ENCODE data around the gene EXOC3. TPM values are rescaled to one million over a fixed set of nuclear protein-coding genes. Genes with fewer than 3 reads are reported as not detected.
"Not testable (repeated sequence)": the region's sequence is repeated elsewhere in the genome, so short reads cannot be mapped to it uniquely, and the experiment has no call there.

The EXOC3 gene
- total RNA-seq, 2 experiments from 2014 or later, result 41.6 to 44.4 TPM

GRCh38 chr5:491119-491855 lies 48.3 kb downstream of the EXOC3 start:
- ChIA-PET POLR2A (no interaction called here), CTCF (no interaction called here)

DNA sequence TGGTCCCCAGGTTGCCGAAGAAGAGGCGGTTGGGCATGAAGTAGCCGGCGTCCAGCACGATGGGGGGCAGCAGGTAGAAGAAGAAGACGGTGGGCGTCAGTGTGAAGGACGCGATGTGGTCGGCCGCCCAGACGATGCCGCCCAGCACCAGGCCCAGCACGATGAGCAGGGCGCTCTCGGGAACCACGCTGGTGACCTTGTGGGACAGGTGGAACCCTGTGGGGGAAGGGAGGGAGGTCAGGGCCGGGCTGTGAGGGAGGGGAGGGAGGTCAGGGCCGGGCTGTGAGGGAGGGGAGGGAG lies 48.8 kb downstream of the EXOC3 start:
- ChIA-PET POLR2A (no interaction called here), CTCF (no interaction called here)

DNA sequence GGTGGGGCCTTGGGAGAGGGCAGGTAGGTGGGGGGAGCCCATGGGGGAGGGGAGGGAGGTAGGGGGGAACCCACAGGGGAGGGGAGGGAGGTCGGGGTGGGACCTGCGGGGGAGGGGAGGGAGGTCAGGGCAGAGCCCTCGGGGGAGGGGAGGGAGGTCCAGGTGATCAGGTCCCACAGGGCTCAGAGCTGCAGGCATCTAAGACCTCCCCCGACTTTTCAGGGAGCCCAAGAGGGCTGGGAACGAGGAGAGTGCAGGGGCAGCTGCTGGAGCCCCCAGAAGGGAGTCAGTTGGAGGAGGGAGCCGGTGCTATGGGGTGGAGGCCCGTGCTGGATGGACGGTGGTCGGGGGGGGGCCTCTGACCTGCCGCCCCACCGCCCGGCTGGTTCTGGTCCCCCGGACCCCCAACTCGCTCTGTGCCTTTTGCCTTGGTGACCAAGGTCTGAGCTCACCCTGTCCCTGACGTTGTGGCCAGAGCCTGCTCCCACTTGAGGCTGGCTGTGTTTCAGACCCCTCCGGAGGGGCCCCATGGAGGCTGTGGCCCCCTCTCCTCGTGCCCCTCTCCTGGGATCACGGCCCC lies 49.4 kb downstream of the EXOC3 start:
- ChIA-PET POLR2A (no interaction called here), CTCF (no interaction called here)

DNA sequence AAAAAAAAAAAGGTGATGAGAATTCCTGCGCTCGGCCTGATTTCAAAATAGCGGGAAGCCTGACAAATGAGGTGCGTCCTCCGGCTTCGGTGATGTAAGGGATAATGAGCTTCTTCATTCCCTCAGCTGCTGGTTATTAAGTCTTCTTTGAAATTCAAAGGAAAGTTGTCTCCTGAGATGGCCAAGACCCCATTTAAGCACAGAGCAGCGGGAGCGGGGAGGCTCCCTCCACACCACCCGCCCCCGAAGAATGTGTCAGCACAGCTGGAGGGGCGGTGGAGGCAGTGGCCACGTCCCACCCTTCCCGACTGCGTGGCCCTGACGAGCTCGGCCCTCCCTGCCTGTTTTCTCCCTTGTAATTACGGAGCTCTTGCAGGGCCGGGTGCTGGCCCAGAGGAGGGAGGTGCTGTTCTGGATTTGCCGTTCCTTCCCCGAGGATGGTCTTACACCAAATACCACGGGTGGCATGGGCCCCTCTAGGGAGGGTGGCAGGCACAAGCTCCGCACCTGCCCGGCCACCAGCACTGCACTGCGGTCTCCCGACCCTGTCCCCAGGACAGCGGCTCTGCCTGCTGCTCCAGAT lies 50.2 kb downstream of the EXOC3 start:
- ChIA-PET POLR2A (no interaction called here), CTCF (no interaction called here)

- CTCF ChIA-PET, result no interaction called here
- POLR2A ChIA-PET, result no interaction called here
These were observed 50.8 kb downstream of the EXOC3 start for GRCh38 chr5:493758-494157.

DNA sequence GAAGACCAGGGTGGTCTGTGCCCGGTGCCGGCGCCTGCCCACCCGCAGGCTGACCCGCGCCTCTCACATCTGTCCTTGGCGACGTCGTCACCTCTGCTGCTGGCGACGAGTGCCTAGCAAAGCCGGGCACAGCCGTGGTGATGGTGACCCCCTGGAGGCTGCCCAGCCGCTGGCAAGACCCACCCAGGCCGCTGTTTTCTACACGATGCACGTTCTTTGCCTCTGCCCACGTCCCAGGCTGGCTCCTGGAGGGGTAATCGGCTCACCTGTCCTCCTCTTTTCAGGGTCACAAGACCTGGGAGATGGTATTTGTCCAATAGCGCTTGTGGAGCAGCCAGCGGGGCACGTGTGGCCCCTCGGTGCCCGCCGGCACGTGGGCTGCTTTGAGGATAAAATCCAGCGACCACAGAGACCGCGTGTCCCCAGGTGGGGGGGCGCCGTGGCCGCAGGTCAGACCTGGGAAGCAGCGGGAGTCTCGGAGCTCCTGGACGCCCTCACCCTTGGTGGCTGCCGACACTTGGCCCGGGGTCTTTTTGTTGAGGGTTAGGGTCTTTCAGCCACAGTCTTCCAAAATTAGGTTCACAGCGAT lies 51.8 kb downstream of the EXOC3 start:
- ChIA-PET POLR2A (no interaction called here), CTCF (no interaction called here)

DNA sequence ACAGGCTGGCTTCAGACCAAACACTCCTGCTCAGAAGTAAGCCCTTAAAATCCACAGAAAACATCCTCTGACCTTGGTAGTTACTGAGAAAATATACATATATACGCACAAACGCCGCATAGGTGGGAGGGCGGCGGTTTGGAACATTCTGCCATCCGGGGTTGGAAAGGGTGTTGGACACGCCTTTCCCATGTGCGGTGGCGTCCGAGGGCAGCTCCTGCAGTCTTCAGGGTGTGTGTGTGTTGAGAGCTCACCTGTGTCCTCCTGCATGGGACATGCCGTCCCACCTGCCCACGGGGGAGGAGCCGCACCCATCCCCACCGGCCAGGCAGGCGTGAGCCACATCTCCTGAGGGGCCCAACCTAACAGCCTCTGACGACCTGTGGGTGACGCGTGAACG lies 53.1 kb downstream of the EXOC3 start:
- CTCF ChIA-PET, result no interaction called here

GRCh38 chr5:497090-497700 lies 54.2 kb downstream of the EXOC3 start:
- POLR2A ChIA-PET, result no interaction called here
- CTCF ChIA-PET, result no interaction called here

More for the DNA sequence above, 53.1 kb downstream of the EXOC3 start:
- POLR2A ChIA-PET, result no interaction called here

- CTCF ChIA-PET, result no interaction called here
- POLR2A ChIA-PET, result no interaction called here
These were observed 55.0 kb downstream of the EXOC3 start for GRCh38 chr5:497871-498509.

- ChIA-PET POLR2A (no interaction called here), CTCF (no interaction called here)
These were observed 56.5 kb downstream of the EXOC3 start for GRCh38 chr5:499233-500209.

- CTCF ChIA-PET, result no interaction called here
- POLR2A ChIA-PET, result interaction anchor here (0.6 kb wide), 1 partner anchor 10 kb away, joined by 3 read pairs; no protein-coding TSS in a partner anchor
These were observed 57.5 kb downstream of the EXOC3 start for GRCh38 chr5:500491-500890.

- POLR2A ChIA-PET, result interaction anchor here (0.6 kb wide), 1 partner anchor 10 kb away, joined by 3 read pairs; no protein-coding TSS in a partner anchor
- CTCF ChIA-PET, result no interaction called here
These were observed 58.3 kb downstream of the EXOC3 start for GRCh38 chr5:501105-501830.

GRCh38 chr5:501831-502184 lies 58.8 kb downstream of the EXOC3 start:
- POLR2A ChIA-PET, result no interaction called here
- CTCF ChIA-PET, result no interaction called here

GRCh38 chr5:502325-503079 lies 59.5 kb downstream of the EXOC3 start:
- CTCF ChIA-PET, result no interaction called here
- POLR2A ChIA-PET, result no interaction called here

- ChIA-PET POLR2A (no interaction called here), CTCF (no interaction called here)
These were observed 61.6 kb downstream of the EXOC3 start for GRCh38 chr5:504326-505154.

DNA sequence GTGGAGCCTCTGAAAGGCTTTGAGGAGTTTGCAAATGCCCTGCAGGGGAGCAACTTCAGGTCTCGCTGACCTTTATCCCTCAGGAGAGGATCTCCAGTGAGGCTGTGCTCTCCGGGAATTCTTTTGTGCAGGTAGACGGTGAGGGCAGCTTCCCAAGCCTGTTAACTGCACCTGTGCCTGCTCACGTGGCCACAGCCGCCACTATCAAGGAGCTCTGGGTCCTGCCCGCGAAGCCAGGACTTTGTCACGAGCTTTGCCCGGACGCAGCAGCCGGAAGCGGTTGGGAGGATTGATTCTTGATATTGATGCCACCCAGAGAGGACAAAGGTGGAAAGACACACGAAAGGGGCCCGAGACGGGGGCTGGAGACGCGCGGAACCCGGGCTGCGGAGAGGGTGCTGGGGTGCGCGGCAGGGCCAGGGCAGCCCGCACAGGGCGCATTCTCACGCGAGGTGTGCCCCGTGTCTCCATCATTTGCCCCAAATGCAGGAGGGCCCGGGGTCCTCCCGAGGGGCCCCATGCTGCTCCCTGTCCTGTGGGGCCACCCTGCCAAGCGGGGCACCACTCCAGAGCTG lies 63.1 kb downstream of the EXOC3 start:
- CTCF ChIA-PET, result no interaction called here
- POLR2A ChIA-PET, result no interaction called here

DNA sequence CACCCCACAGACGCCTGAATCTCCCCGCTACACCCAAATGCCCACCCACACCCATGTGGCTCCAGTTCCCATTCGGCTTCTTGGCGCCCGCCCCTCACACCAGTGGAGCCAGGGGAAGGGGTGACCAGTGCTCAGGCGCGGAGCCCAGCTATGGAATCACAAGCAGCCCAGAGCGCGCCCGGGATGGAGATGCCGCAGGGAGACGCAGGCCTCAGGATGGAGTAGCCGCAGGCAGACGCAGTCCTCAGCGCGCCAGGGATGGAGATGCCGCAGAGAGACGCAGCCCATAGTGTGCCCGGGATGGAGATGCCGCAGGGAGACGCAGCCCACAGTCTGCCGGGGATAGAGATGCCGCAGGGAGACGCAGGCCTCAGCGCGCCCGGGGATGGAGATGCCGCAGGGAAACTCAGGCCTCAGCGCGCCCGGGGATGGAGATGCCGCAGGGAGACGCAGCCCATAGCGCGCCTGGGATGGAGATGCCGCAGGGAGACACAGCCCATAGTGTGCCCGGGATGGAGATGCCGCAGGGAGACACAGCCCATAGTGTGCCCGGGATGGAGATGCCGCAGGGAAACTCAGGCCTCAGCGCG lies 65.1 kb downstream of the EXOC3 start:
- CTCF ChIA-PET, POLR2A ChIA-PET: not testable (repeated sequence)
